Cerebellar nuclear complex (tissue), 1 donor: ENCODE measurements around the gene RANGRF.

Experiments used
- DNase-seq, 2 experiments: peaks; one replicate each; lab custom pipeline; 2025; lab: John Stamatoyannopoulos, UW

The RANGRF gene

DNA sequence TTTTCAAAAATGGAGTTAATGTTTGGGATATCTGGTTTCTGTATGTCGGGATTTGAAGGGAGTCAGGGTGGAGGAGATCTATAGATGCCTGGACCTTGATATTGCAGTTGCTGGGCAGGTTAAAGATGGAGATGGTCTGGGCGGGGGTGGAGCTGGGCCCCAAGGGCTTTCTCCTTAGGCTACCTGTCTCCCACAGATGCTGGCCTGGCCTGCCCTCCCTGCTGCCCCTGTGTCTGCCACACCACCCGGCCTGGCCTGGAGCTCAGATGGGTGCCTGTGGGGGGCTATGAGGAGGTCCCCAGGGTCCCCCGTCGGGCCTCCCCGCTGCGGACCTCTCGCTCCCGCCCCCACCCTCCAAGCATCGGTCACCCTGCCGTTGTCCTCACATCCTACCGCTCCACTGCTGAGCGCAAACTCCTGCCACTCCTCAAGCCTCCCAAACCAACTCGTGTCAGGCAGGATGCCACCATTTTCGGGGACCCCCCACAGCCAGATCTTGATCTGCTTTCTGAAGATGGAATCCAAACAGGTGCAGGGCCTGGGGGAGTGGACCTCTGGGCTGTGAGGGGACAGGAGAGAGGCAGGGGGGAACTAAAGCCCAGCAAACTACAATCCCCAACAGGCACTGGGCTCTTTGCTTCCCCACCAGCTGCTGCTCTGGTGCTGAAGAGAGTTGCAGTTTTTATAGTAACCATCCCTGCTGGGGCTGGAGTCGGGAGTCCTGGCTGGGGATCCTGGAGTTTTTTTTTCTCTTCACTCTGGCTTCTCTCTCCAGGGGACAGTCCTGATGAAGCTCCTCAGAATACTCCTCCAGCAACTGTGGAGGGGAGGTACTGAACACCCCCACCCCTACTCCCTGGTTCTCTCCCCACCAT, 24.5 kb downstream of the RANGRF start:
- DNase-seq: no peak

DNA sequence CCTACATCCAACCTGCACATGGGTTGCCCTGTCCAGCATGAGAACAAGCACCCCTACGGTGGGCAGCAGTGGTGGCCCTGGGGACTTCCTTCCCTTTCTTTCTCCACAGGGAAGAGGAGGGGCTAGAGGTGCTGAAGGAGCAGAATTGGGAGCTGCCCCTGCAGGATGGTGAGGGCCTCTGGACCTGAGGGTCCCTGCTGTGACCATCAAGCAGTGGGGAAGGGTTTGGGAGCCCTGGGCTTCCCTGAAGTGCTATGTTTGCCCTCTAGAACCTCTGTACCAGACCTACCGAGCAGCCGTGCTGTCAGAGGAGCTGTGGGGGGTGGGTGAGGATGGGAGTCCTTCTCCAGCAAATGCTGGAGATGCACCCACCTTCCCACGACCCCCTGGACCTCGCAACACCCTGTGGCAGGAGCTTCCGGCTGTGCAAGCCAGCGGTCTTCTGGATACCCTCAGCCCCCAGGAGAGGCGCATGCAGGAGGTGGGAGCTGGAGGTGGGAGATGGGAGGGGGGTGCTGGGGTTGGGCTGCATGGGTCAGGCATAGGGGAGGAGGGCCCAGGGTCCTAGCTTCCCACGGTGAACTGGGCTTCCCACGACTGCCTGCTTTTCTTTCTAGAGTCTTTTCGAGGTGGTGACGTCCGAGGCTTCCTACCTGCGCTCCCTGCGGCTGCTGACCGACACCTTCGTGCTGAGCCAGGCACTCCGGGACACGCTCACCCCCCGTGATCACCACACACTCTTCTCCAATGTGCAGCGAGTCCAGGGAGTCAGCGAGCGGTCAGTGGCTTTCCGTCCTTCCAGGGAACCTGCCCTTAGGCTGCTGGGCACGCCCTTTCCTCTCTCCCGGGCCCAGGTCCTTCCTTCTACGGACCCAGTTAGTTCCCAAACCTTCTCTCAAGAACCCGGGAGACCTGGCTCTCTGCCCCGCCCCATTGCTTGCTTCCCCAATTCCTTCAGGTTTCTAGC, 26.6 kb downstream of the RANGRF start:
- no peak for DNase-seq

DNA sequence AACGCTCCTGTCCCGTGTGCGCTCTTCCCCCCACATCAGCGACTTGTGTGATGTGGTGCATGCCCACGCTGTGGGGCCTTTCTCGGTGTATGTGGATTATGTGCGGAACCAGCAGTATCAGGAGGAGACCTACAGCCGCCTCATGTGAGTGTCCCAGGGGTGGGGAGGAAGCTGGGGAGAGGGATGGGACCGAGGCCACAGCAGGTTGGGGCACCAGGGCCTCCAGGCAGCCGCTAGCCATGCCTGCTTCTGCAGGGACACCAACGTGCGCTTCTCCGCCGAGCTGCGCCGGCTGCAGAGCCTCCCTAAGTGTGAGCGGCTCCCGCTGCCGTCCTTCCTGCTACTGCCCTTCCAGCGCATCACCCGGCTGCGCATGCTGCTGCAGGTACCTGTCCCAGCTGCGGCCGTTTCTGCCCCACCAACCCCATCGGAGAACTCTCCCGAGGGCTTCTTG, 27.3 kb downstream of the RANGRF start:
- DNase-seq: no peak

DNA sequence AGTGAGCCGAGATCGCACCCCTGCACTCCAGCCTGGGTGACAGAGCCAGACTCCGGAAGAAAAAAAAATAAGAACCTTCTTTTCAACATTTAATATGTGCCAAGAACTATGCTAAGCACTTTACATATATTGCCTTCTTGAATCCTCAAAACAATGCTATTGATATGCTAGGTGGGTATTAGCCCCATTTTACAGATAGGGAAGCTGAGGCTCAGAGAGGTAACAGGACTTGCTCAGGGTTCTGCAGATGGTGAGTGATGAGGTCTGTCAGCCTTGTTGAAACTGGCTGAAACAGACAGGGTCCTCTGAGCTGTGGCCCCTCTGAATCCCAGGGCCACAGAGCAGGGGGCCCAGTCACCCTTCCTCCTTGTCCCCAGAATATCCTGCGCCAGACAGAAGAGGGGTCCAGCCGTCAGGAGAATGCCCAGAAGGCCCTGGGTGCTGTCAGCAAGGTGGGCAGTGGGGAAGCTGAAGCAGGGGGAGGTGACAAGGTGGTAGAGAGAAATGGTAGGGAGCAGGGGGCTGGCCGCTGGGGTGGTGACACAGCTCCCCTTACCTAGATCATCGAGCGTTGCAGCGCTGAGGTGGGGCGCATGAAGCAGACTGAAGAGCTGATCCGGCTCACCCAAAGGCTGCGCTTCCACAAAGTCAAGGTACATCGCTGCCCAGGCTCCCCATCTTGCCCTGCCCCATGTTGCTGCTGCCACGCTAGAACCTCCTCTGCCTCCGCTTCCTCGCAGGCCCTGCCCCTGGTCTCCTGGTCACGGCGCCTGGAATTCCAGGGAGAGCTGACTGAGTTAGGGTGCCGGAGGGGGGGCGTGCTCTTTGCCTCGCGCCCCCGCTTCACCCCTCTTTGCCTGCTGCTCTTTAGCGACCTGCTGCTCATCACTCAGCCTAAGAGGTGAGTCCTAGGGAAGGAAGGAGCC, 29.8 kb downstream of the RANGRF start:
- no peak for DNase-seq

DNA sequence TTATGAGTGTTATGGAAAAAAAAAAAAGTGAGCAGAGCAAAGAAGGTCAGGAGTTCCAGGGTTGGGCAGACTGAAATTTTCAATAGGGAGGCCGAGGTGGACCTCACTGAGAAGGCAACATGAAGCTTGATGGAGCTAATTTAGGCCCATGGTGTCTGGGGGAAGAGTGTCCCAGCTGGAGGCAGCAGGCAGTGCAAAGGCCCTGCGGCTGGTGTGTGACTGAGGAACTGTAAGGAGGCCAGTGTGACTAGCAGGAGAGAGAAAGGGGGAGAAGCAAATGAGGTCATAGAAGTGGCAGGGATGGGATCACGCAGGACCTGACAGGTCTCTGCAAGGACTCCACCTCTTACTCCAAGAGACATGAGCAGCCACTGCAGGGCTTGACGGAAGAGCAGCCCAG, 31.8 kb downstream of the RANGRF start:
- no peak for DNase-seq

DNA sequence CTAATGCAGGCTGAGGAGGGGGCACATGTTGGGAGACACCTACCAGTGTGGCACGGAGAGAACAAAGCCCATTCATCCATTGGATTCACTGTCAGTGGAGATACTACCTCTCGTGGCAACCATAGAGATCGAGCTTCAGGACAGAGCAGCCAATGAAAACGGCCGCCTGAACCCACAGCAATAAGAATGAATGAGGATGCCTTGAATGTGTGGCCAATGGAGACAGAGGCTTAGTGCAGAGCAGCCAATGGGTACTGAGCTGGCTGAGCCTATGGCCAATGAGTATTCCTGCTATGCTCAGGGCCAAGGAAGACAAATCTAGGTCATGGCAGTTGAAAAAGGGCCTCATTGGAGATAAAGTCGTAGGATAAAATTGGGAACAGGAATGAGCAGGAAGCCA, 32.5 kb downstream of the RANGRF start:
- DNase-seq: no peak

DNA sequence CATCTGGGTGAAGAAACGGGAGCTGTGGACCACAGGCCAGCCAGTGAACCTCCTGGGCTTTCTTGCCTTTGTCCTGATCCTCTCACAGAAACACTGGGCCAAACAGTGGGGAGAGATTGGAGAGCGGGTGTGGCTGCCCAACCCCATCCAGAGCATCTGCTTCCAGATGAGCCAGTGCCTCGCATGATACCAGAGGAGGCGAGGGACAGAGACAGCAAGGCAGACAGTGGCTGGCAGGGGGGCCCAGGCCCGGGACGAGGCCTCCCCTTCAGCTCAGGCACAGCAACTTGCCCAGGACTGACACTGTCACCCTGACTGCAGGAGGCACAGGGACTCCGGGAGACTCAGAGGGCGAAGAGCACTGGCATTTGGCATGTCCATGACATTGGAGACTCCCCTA, 33.6 kb downstream of the RANGRF start:
- no peak for DNase-seq

DNA sequence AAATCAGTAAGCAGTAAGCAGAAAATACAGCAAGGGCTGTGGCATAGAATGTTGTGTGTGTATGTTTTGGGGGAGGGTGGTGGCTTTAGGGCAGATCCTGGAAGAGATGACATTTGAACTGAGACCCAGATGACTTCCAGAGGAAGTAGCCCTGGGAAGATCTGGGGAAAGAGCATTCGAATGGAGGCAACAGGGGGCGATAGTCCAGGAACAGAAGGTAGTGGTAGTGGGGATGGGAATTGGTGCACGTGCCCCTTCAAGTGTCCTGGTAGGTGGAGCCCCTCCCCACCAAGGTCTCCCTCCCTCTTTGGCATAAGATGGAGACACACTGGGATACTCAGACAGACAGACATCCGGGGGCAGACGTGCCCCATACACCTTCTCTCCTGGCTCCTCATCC, 35.7 kb downstream of the RANGRF start:
- no peak for DNase-seq

DNA sequence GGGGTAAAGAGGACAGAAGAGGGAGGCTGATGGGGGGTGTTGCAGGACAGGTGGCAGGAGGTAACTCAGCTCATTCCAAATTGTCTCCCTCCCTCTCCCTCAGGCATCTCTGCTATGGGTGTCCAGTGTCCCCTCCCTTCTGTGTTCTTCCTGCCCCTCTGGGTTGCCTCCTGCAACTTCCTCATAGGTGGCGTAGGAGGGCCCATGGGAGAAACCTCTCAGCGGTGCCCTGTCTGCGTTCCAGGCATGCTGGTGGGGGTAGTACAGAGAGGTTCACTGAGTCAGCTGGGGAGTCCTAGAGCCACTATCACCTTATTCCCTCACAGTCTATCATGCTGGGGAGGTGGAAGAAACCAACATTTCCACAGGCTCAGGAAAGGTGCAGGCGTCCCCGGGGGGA, 36.5 kb downstream of the RANGRF start:
- DNase-seq: no peak

DNA sequence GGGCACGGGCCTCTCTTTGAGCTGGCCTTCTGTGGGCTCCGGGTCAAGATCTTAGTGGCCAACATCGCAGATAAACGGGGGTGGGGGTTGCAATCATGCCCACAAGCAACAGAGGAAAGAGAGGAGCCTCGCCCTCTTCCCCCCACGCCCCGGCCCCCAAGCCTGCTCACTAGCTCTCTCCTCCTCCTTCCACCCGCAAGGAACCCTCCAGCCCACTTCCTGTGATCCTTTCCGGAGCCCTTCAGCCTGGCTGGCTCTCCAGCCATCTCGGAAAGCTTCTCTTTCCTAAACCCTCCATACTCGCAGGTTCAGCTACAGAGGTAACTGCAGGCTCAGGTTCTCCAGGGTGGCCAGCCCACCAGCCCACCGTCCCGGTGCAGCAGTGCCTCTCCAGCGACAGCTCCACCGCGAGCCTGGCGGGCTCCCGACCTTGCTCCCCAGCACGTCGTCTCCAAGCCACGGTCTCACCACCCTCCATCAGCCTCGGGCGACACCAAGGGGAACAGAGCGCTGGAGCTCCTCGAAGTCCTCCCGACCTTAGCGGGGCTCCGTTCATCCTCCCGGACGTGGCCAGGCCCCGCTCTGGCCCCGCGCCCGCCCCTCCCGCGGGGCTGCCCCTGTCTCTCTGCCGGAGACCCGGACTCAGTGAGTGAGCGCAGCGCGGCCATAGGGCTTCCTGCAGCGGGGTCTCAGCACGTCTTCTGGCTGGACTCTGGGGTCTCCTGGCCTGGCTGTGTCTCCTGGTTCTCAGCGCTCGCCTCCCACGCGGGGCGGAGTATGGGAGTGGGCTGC, 38.2 kb downstream of the RANGRF start:
- no peak for DNase-seq

DNA sequence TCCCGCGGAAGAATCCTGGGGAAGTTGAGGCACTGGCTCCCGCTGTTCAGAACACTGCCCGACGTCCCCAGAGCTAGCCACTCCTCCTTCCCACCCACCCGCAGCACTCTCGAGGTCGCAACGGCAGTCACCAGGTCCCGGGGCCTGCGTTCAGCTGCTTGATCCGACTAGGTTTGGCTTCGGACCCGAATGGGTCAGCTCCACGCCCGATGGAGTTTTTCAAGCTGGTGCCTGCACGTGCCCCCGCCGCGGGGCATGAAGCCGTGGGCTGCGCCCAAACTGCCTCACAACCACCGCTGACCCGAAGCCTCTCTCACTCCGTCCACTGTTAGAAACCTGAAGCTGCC, 38.8 kb downstream of the RANGRF start:
- no peak for DNase-seq

DNA sequence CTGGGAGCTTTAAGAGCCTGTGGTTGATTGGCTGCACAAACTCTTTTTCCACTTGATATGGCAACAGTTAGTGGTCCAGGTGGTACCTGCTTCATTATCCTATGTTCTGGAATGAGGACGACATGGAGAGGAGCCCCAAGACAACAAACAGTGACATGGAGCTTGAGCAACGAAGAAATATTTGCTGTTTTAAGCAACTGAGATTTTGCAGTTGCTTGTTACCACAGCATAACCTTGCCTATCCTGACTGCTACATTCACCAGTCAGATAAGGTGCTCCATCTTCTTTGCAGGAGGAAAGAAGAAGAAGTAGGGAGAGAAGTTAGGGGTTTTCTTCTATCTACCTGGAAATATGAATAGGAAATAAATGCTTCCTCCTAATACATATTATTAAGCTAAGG, 43.7 kb downstream of the RANGRF start:
- no peak for DNase-seq

DNA sequence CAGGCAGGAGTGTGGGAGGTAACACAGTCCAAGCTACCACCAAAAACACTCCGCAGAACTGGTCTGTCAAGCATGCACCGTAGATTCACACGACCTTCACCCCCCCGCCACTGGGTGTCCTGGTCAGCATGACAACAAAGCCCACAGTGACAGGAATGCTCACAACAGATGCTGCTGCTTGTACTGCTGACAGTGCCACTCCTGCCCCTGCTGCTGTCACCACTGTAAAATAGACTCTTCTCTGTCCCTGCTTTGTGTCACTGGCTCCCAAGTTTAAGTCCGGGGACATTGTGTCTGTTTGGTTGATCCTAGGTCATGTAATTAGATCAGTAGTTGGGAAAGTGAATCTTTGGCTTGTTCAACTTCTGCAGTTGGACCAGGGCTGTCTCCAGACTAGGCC, 44.2 kb downstream of the RANGRF start:
- no peak for DNase-seq

DNA sequence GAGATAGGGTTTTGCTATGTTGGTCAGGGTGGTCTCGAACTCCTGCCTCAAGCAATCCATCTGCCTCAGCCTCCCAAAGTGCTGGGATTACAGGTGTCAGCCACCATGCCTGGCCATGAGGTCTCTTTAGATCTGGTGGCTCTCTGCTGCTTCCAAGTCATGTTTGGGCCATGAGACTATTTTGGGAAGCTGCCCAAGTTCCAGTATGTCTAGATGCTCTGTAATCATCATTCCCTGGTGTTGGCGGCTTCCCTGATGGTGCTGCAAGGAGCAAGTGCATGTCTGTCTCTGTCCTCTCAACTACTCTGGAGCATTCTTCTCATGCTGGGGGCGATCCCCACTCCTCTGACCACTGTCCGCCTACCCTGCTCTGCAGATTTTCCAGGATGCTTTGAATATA, 44.8 kb downstream of the RANGRF start:
- DNase-seq: no peak

DNA sequence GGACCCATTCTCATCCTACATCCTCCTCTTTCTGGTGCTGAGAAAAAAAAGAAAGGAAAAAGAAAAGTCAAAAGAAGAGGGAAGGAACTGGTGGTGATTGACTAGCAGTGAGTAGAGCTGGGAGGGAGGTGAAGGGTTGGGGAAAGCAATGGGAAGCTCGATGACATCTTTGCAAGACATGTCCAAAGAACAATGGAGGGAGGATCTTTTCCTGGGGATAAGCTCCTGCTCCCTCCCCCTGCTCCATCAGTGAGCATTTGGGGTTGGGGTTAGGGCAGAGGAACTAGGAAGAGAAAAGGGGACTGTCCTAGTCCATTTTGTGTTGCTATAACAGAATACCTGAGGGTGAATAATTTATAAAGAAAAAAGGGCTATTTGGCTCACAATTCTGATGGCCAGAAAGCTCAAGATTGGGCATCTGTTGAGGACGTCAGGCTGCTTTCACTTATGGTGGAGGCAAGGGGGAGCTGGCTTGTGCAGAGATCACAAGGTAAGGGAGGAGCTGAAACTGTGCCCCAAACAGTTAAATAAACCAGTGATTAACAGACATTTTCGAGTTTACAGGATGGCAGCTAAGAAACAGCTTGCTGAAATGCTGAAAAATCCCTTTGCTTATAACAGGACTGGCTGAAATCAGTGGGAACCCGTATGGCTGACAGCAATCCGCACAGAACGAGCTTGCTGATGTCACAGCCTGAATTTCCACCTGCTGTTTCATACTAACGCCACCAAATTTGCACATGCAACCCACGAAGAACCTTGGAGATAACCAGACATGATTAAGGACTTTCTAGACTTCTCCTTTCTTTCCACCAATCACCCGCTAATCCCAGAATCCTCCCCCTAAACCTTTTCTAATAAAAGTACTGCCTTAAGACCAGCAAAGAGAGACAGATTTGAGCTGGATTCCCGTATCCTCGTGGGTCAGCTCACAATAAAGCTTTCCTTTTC, 49.6 kb downstream of the RANGRF start:
- DNase-seq: no peak

DNA sequence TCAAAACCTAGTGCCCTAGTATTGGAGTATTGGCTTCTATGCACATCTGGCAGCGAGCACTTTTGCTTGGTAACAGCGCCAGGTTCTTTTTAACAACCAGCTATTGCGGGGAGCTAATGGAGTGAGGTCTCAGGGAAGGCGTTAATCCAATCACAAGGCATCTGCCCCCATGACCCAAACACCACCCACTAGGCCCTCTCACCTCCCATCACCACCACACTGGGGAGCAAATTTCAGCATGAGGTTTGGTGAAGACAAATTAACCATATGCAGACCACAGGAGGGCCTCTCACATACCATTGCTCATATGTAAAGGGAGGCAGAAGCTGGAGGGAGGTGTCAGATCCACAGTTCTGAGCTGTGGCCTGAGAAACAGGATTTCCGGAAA, 50.3 kb downstream of the RANGRF start:
- no peak for DNase-seq

DNA sequence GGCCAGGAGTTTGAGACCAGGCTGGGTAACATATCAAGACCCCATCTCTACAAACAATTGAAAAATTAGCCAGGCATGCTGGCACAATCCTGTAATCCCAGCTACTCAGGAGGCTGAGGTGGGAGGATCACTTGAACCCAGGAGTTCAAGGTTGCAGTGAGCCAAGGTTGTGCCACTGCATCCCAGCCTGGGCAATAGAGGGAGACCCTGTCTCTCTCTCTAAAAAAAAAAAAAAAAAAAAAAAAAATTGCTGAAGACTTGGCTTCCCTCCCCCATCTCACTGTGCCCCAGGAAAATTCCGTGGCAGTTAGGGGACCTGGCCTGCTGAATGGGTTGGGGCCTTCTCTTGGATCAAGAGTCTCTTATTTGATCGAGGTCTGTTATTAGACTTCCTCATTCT, 51.1 kb downstream of the RANGRF start, which contains the start of gene ODF4:
Gene ODF4, plus strand, starts transcription at position 301 of the 400 bp plus-strand sequence. CDS start 212 bp downstream, outside the sequence.
- no peak for DNase-seq
